Measurements from ENCODE around the gene FAM76B.

FAM76B gene

GRCh38 chr11:95728790-95729189, 60.8 kb downstream of the FAM76B start:
- no peak for DNase-seq

GRCh38 chr11:95728094-95728493, 61.5 kb downstream of the FAM76B start:
- DNase-seq, result no peak

- no peak for DNase-seq
Measured at GRCh38 chr11:95727620-95728019, 62.0 kb downstream of the FAM76B start.

- DNase-seq, result no peak
Measured at GRCh38 chr11:95727111-95727510, 62.5 kb downstream of the FAM76B start.

- no peak for DNase-seq
Measured at GRCh38 chr11:95725196-95725595, 64.4 kb downstream of the FAM76B start.

GRCh38 chr11:95723361-95723942, 66.1 kb downstream of the FAM76B start:
- DNase-seq, result no peak

- DNase-seq, result no peak
Measured at GRCh38 chr11:95720195-95720594, 69.4 kb downstream of the FAM76B start.

Data from stimulated activated naive CD4-positive, alpha-beta T cell treated with Interleukin-2 at 50 U/mL for 16 hours (primary cell).